Skeletal muscle tissue (tissue), 4 donors: ENCODE data around the gene VAC14. TPM values are rescaled to one million over a fixed set of nuclear protein-coding genes. Genes with fewer than 3 reads are reported as not detected.

Experiments
- H3K27ac ChIP-seq: one replicate; pipeline ENCODE4 v1.7.0; 2013; ENCODE audit warnings: mild to moderate bottlenecking, low read depth, low read length, inconsistent platforms
- H3K27me3 ChIP-seq, 3 donors: one replicate each; pipeline ENCODE4 v1.7.0; 2013; ENCODE audit warnings: low read length in 3 of 3; ENCODE audit not compliant: control insufficient read depth in 3 of 3, insufficient read depth in 3 of 3
- H3K36me3 ChIP-seq, 3 donors: one replicate each; pipeline ENCODE4 v1.7.0; 2013; ENCODE audit warnings: low read length in 3 of 3; ENCODE audit not compliant: control insufficient read depth in 3 of 3, insufficient read depth in 3 of 3
- H3K4me1 ChIP-seq, 3 donors: one replicate each; pipeline ENCODE4 v1.7.0; 2013; ENCODE audit warnings: low read length in 3 of 3, mild to moderate bottlenecking in 3 of 3; ENCODE audit not compliant: control insufficient read depth in 3 of 3, insufficient read depth in 3 of 3
- H3K4me3 ChIP-seq, 3 donors: one replicate each; pipeline ENCODE4 v1.7.0; 2013; ENCODE audit warnings: low read length in 3 of 3
- H3K9ac ChIP-seq, 3 donors: one replicate each; pipeline ENCODE4 v1.7.0; 2013; ENCODE audit warnings: low read length in 3 of 3, mild to moderate bottlenecking in 3 of 3, moderate library complexity in 2 of 3, low read depth in 1 of 3
- H3K9me3 ChIP-seq, 3 donors: one replicate each; pipeline ENCODE4 v1.7.0; 2013; ENCODE audit warnings: low read length in 3 of 3; ENCODE audit not compliant: control insufficient read depth in 3 of 3
- total RNA-seq: library from RNA; depleted of rRNA; stranded (reverse); fragments of >200 nt; gene quantifications from one replicate; pipeline ENCODE4 v1.2.3, GENCODE V29; 2014
- donor health status: Osteomylitis.

Gene VAC14
- total RNA-seq, 1 donor from 2014 or later = 15.1 TPM

- H3K4me1 ChIP-seq = peaks cover 19 to 50% (median 32%) of the 10 kb centered on the region in 3 donors
- peak overlapping the region in 1 of 3 donors; percentile 25 for H3K9ac ChIP-seq
- H3K27me3 ChIP-seq = no peaks in the 10 kb centered on the region
- no peak overlapping the region for H3K4me3 ChIP-seq
- H3K36me3 ChIP-seq = peaks cover 8 to 18% (median 11%) of the 10 kb centered on the region in 3 donors
- no peaks in the 10 kb centered on the region for H3K9me3 ChIP-seq
- no peak overlapping the region for H3K27ac ChIP-seq
Measured at GRCh38 chr16:70767377-70768202, 33.4 kb downstream of the VAC14 start.

GRCh38 chr16:70766658-70767057 is 34.3 kb downstream of the VAC14 start:
- Histone ChIP-seq H3K9me3 (no peaks in the 10 kb centered on the region), H3K9ac (peak overlapping the region in 2 of 3 donors; percentile 8 to 16), H3K4me3 (no peak overlapping the region), H3K36me3 (peaks cover 13 to 23% (median 18%) of the 10 kb centered on the region in 3 donors), H3K27me3 (no peaks in the 10 kb centered on the region), H3K27ac (no peak overlapping the region), H3K4me1 (peaks cover 19 to 41% (median 23%) of the 10 kb centered on the region in 3 donors)

DNA sequence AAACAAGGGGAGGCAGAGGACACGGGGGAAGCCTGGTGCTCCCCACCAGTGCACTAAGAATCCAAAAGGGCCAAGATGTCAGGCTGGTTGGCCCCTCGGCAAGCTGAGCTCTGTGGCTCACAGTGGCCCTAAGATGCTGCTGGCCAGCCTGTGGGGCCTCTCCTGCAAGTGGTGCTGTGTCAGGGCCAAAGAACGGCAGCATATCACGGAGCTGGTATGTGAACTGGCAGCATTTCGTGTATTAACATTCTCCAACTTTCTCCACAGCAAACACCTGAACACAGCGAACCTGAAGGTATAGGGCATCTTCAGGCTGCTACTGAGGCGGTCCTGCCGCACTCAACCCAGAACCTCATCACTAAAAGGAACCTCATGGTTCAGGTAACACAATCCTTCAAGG is 34.8 kb downstream of the VAC14 start:
- Histone ChIP-seq H3K9ac (peak overlapping the region in 1 of 3 donors; percentile 16), H3K4me3 (no peak overlapping the region), H3K4me1 (peaks cover 17 to 38% (median 24%) of the 10 kb centered on the region in 3 donors), H3K36me3 (peaks cover 13 to 26% (median 23%) of the 10 kb centered on the region in 3 donors), H3K27me3 (no peaks in the 10 kb centered on the region), H3K27ac (no peak overlapping the region), H3K9me3 (no peaks in the 10 kb centered on the region)

DNA sequence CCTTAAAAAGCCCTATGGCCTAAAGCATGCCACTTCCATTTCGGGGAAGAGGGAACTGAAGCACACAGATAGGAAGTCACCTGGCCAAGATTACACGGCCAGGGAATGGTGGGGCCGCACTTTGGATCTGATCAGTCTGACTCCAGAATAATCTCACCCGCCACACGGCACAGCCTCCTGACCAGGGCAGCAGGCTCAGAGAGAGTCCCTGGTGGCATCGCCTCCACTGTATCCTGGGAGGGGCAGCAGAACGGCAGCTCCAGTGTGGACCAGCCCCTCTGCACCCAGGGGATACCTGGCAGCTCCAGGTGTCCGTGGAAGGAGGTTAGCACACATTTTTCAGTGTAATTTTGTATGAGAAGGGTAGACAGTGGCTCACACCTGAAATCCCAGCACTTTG is 35.5 kb downstream of the VAC14 start:
- Histone ChIP-seq H3K4me3 (no peak overlapping the region), H3K27ac (no peak overlapping the region), H3K4me1 (peaks cover 11 to 31% (median 17%) of the 10 kb centered on the region in 3 donors), H3K27me3 (no peaks in the 10 kb centered on the region), H3K36me3 (peaks cover 15 to 27% (median 23%) of the 10 kb centered on the region in 3 donors), H3K9ac (no peak overlapping the region), H3K9me3 (no peaks in the 10 kb centered on the region)

GRCh38 chr16:70764632-70765031 is 36.3 kb downstream of the VAC14 start:
- H3K4me3 ChIP-seq = no peak overlapping the region
- peaks cover 18 to 27% (median 24%) of the 10 kb centered on the region in 3 donors for H3K36me3 ChIP-seq
- H3K9me3 ChIP-seq = no peaks in the 10 kb centered on the region
- H3K9ac ChIP-seq = no peak overlapping the region
- H3K27me3 ChIP-seq = no peaks in the 10 kb centered on the region
- H3K27ac ChIP-seq = no peak overlapping the region
- H3K4me1 ChIP-seq = peaks cover 5 to 23% (median 10%) of the 10 kb centered on the region in 3 donors

DNA sequence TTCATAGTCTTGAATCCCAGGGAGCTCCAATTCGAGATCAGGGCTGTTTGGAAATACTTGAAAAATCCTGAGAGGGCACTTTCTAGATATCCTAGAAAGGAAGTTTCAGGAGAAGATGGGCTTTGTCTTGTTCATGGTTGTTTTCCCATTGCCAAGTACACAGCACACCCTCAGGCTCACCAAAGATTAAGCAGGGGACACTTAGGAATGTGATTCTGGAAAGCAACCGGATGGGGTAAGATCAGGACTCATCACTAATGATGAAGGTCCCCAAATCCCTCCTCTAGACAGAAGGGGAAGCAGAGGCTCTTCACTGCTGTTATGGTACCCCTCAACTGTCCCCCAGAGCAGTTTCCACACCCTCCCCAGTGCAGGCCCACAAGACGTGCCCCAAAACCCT is 40.7 kb downstream of the VAC14 start:
- H3K27me3 ChIP-seq = no peaks in the 10 kb centered on the region
- H3K4me1 ChIP-seq = peaks cover 0 to 5% (median 2%) of the 10 kb centered on the region in 3 donors
- no peak overlapping the region for H3K9ac ChIP-seq
- no peak overlapping the region for H3K4me3 ChIP-seq
- no peaks in the 10 kb centered on the region for H3K9me3 ChIP-seq
- peaks cover 29 to 37% (median 36%) of the 10 kb centered on the region in 3 donors for H3K36me3 ChIP-seq
- no peak overlapping the region for H3K27ac ChIP-seq

GRCh38 chr16:70759666-70760065 is 41.3 kb downstream of the VAC14 start:
- Histone ChIP-seq H3K36me3 (peaks cover 26 to 36% (median 32%) of the 10 kb centered on the region in 3 donors), H3K9me3 (no peaks in the 10 kb centered on the region), H3K27me3 (no peaks in the 10 kb centered on the region), H3K27ac (no peak overlapping the region), H3K9ac (no peak overlapping the region), H3K4me3 (no peak overlapping the region), H3K4me1 (peaks cover 0 to 9% (median 7%) of the 10 kb centered on the region in 3 donors)

- H3K36me3 ChIP-seq = peaks cover 26 to 36% (median 31%) of the 10 kb centered on the region in 3 donors
- H3K27ac ChIP-seq = no peak overlapping the region
- no peaks in the 10 kb centered on the region for H3K27me3 ChIP-seq
- H3K4me1 ChIP-seq = peaks cover 7 to 16% (median 16%) of the 10 kb centered on the region in 3 donors
- H3K9me3 ChIP-seq = no peaks in the 10 kb centered on the region
- H3K4me3 ChIP-seq = no peak overlapping the region
- no peak overlapping the region for H3K9ac ChIP-seq
Measured at GRCh38 chr16:70758786-70759185, 42.2 kb downstream of the VAC14 start.

- H3K4me1 ChIP-seq = peaks cover 23 to 32% (median 32%) of the 10 kb centered on the region in 3 donors
- no peak overlapping the region for H3K4me3 ChIP-seq
- peaks cover 19 to 28% (median 23%) of the 10 kb centered on the region in 3 donors for H3K36me3 ChIP-seq
- H3K9me3 ChIP-seq = no peaks in the 10 kb centered on the region
- no peak overlapping the region for H3K9ac ChIP-seq
- H3K27ac ChIP-seq = no peak overlapping the region
- no peaks in the 10 kb centered on the region for H3K27me3 ChIP-seq
Measured at GRCh38 chr16:70757183-70757582, 43.8 kb downstream of the VAC14 start.

- H3K27me3 ChIP-seq = no peaks in the 10 kb centered on the region
- peaks cover 15 to 20% (median 16%) of the 10 kb centered on the region in 3 donors for H3K36me3 ChIP-seq
- H3K4me3 ChIP-seq = no peak overlapping the region
- no peaks in the 10 kb centered on the region for H3K9me3 ChIP-seq
- H3K9ac ChIP-seq = no peak overlapping the region
- no peak overlapping the region for H3K27ac ChIP-seq
- peaks cover 34 to 43% (median 41%) of the 10 kb centered on the region in 3 donors for H3K4me1 ChIP-seq
Measured at GRCh38 chr16:70756071-70756470, 44.9 kb downstream of the VAC14 start.
